SK-N-SH (cell line): Measurements from ENCODE around the gene MINDY4.

Experiments used
- EP300 ChIP-seq, 2 experiments: IDR thresholded peaks; 2 replicates each; pipeline versions ENCODE4 v1.4.0 to v1.6.1; 2012; ENCODE audit warnings: borderline replicate concordance in 1 of 2, low read depth in 1 of 2, low read length in 1 of 2
- FOXM1 ChIP-seq: IDR thresholded peaks from 2 replicates; pipeline ENCODE4 v1.4.0; 2012; ENCODE audit warnings: low read depth, mild to moderate bottlenecking
- GABPA ChIP-seq: IDR thresholded peaks from 2 replicates; pipeline ENCODE4 v1.4.0; 2012; ENCODE audit warnings: low read depth, mild to moderate bottlenecking
- MXI1 ChIP-seq: IDR thresholded peaks from 2 replicates; pipeline ENCODE4 v1.6.1; 2012; ENCODE audit warnings: mild to moderate bottlenecking, low read depth, low read length, improper control_type of control experiment
- RCOR1 ChIP-seq: fragments of 150-350 bp; IDR thresholded peaks from 2 replicates; pipeline ENCODE4 v1.6.1; 2017; ENCODE audit warnings: antibody characterized with exemption, low read length
- SIN3A ChIP-seq: IDR thresholded peaks from 2 replicates; pipeline ENCODE4 v1.6.1; 2012; ENCODE audit warnings: low read depth, mild to moderate bottlenecking, low read length, moderate library complexity, borderline replicate concordance
- TAF1 ChIP-seq: IDR thresholded peaks from 2 replicates; pipeline ENCODE4 v1.6.1; 2012; ENCODE audit warnings: low read depth, mild to moderate bottlenecking, low read length, moderate library complexity, borderline replicate concordance
- TF ChIP-seq, protein P1 (sequence below): fragments of 200-600 bp; sonication (generic); IDR thresholded peaks from 2 replicates; pipeline ENCODE4 v1.6.1; 2017; ENCODE audit warnings: antibody characterized with exemption, mild to moderate bottlenecking, moderate library complexity
- TF ChIP-seq, protein P2 (sequence below): IDR thresholded peaks from 2 replicates; pipeline ENCODE4 v1.4.0; 2012; ENCODE audit warnings: low read depth
- TF ChIP-seq, protein P3 (sequence below): IDR thresholded peaks from 2 replicates; pipeline ENCODE4 v1.4.0; 2012; ENCODE audit warnings: low read depth, borderline replicate concordance

DNA sequence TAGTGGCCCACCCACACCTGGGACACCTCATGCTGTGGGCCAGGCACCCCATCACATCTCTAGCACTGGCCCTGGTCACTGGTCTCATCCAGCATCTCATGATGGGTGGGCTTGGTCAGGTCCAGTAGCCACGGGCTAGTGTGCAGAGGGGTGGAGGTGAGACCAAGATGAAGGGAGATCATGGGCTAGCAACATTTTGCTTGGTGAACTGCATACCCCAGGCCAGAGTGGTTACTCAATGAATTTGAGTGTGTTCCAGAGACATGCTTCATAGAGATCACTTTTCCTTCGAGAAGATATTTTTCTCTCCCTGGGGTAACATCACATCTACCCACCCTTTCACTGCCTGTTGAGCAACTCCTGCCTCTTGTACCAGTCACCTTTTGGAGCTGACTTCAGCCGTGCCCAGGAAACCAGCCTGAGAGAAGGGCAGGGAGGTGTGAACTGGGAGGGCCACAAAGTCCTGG, 44.2 kb downstream of the MINDY4 start:
- TF ChIP-seq, protein P1, sequence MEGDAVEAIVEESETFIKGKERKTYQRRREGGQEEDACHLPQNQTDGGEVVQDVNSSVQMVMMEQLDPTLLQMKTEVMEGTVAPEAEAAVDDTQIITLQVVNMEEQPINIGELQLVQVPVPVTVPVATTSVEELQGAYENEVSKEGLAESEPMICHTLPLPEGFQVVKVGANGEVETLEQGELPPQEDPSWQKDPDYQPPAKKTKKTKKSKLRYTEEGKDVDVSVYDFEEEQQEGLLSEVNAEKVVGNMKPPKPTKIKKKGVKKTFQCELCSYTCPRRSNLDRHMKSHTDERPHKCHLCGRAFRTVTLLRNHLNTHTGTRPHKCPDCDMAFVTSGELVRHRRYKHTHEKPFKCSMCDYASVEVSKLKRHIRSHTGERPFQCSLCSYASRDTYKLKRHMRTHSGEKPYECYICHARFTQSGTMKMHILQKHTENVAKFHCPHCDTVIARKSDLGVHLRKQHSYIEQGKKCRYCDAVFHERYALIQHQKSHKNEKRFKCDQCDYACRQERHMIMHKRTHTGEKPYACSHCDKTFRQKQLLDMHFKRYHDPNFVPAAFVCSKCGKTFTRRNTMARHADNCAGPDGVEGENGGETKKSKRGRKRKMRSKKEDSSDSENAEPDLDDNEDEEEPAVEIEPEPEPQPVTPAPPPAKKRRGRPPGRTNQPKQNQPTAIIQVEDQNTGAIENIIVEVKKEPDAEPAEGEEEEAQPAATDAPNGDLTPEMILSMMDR = no peak
- TF ChIP-seq, protein P2, sequence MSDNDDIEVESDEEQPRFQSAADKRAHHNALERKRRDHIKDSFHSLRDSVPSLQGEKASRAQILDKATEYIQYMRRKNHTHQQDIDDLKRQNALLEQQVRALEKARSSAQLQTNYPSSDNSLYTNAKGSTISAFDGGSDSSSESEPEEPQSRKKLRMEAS = no peak
- no peak for TF ChIP-seq TAF1
- TF ChIP-seq EP300 (IDR thresholded peaks at IDR 0.05; ENCODE audit: borderline replicate concordance in 1 of 2, low read depth in 1 of 2, low read length in 1 of 2) = no peak
- TF ChIP-seq SIN3A = no peak
- TF ChIP-seq, protein P3, sequence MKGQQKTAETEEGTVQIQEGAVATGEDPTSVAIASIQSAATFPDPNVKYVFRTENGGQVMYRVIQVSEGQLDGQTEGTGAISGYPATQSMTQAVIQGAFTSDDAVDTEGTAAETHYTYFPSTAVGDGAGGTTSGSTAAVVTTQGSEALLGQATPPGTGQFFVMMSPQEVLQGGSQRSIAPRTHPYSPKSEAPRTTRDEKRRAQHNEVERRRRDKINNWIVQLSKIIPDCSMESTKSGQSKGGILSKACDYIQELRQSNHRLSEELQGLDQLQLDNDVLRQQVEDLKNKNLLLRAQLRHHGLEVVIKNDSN = no peak
- no peak for TF ChIP-seq GABPA
- TF ChIP-seq MXI1 = no peak
- no peak for TF ChIP-seq FOXM1
- no peak for TF ChIP-seq RCOR1
